GM12891 (cell line): ENCODE data around the gene CBR1.
"Not testable (repeated sequence)": the region's sequence is repeated elsewhere in the genome, so short reads cannot be mapped to it uniquely, and the experiment has no call there.

ENCODE experiments used
- DNase-seq: peaks from one replicate; pipeline ENCODE4 v3.0.0; 2011; ENCODE audit warnings: low spot score; ENCODE audit not compliant: insufficient read length
- FAIRE-seq: peaks from 2 replicates; lab custom pipeline; 2011; peaks lifted over from hg19 to GRCh38; lab: Jason Lieb, UNC
- PAX5 ChIP-seq: IDR thresholded peaks from 2 replicates; pipeline ENCODE4 v1.6.1; 2011; ENCODE audit warnings: low read length, moderate library complexity, mild to moderate bottlenecking; ENCODE audit not compliant: insufficient read depth, severe bottlenecking
- POLR2A ChIP-seq: IDR thresholded peaks from 2 replicates; pipeline ENCODE4 v1.6.1; 2011; ENCODE audit warnings: low read depth, low read length, control low read depth
- POLR2AphosphoS5 ChIP-seq: IDR thresholded peaks from 2 replicates; pipeline ENCODE4 v1.6.1; 2011; ENCODE audit warnings: low read depth, low read length, control low read depth
- POU2F2 ChIP-seq: IDR thresholded peaks from 2 replicates; pipeline ENCODE4 v1.6.1; 2011; ENCODE audit warnings: low read depth, mild to moderate bottlenecking, control low read depth, low read length, moderate library complexity
- SPI1 ChIP-seq: IDR thresholded peaks from 2 replicates; pipeline ENCODE4 v1.6.1; 2011; ENCODE audit warnings: low read depth, low read length, control low read depth
- TAF1 ChIP-seq: IDR thresholded peaks from 2 replicates; pipeline ENCODE4 v1.6.1; 2011; ENCODE audit warnings: low read depth, low read length, control low read depth

The CBR1 gene

DNA sequence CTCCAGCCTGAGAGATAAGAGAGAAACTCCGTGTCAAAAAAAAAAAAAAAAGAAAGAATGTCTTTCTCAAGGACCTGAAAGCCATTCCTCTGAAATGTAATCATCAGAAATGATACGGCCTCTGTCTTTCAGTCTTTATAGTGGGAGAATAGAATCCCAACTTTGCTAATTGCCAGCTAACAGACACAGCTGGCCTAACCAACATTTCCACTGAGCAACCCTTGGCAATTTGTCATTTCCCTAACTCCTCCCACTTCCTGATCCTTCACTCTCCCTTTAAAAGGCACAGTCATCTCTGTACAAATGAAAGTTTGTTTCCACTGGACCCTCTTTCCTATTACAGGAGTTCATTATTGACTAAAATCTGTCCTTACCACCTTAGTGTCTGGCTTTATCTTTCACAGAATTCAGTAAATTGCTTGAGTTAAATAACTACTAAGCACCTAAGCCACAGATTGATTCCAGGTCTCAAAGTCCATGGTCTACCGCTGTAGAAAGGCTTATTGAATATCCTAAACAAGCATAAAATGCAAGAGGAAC, 4.3 kb upstream of the CBR1 start:
- TF ChIP-seq PAX5: no peak
- no peak for TF ChIP-seq TAF1
- no peak for TF ChIP-seq POLR2AphosphoS5
- no peak for TF ChIP-seq POLR2A
- TF ChIP-seq SPI1: no peak
- TF ChIP-seq POU2F2: no peak
- DNase-seq (no peak), FAIRE-seq (no peak)

DNA sequence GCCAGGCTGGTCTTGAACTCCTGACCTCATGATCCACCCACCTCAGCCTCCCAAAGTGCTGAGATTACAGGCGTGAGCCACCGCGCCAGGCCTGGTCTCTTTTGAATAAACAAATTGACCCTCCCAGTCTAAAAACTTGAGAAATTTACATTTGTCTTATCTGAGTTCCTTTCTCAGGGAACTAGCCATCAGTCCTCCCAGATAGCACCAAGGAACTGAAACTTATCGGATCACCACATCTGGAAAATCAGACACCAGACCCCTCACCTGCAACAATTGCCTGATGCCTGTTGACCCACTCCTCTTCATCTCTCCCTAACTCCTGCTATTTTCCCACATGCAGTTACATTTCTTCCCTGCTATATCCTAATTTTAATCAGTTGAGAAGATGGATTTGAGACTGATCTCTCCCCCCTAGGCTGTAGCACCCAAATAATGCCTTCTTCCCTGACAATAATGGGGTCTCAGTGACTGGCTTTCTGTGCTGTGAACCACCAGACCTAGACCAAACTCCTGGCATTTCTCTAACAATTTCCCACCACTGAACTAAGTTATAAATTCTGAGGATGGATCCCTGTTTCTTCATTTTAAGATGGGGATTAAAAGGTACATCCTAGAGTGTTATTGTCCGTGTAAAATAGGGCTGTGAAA, 951 bp upstream of the CBR1 start:
- FAIRE-seq (no peak), DNase-seq (no peak)
- TF ChIP-seq POU2F2 (no peak), POLR2A (no peak), POLR2AphosphoS5 (no peak), TAF1 (no peak), SPI1 (no peak), PAX5 (no peak)

DNA sequence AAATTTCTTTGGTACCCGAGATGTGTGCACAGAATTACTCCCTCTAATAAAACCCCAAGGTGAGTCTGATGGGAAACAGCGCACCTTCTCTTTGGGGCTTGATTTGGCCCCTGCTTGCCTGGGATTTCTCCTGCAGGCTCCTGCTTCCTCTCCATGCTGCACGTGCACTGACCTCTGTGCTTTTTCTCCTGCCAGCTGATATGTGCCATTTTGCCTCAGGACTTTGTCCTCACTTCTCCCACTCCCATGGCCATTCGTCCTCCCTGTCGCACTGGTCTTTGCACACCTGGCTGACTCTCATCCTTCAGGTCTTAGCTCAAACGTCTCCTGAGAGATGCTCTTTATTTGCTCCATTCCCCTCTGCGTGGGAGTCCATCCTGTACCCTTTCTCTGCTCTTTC, 1.2 kb downstream of the CBR1 start:
- FAIRE-seq: no peak
- no peak for DNase-seq
- TF ChIP-seq POLR2A (no peak), POLR2AphosphoS5 (no peak), PAX5 (no peak), SPI1 (no peak), POU2F2 (no peak), TAF1 (no peak)

DNA sequence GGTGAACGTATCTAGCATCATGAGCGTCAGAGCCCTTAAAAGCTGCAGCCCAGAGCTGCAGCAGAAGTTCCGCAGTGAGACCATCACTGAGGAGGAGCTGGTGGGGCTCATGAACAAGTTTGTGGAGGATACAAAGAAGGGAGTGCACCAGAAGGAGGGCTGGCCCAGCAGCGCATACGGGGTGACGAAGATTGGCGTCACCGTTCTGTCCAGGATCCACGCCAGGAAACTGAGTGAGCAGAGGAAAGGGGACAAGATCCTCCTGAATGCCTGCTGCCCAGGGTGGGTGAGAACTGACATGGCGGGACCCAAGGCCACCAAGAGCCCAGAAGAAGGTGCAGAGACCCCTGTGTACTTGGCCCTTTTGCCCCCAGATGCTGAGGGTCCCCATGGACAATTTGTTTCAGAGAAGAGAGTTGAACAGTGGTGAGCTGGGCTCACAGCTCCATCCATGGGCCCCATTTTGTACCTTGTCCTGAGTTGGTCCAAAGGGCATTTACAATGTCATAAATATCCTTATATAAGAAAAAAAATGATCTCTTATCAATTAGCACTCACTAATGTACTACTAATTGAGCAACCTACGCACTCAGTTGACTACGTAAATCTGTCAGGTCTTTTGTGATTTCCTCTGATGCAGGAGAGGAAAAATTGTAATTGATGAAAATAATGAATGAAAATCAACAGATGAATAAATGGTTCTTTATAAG, 2.8 kb downstream of the CBR1 start:
- FAIRE-seq: no peak
- DNase-seq: no peak
- no peak for TF ChIP-seq PAX5
- TF ChIP-seq POU2F2: no peak
- no peak for TF ChIP-seq POLR2A
- TF ChIP-seq TAF1: no peak
- no peak for TF ChIP-seq POLR2AphosphoS5
- no peak for TF ChIP-seq SPI1

DNA sequence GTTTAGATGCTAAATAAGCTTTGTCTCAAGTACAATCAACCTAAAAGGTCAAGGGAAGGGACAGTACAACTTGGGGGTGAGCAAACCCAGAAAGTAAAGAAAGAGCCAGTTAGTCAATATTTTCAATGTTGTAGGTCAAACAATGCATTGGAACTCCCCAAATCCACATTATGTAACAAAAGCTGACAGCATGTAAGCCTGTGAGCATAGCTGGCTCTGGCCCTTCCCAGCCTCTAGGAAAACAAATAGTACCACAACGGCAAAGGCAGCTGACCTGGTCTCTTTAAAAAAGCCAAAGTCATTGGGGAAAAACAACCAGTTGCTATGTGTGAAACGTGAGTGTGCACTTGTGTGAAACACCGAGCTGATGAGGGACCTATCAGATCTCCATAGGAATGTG, 3.4 kb downstream of the CBR1 start:
- TF ChIP-seq POLR2AphosphoS5: no peak
- no peak for TF ChIP-seq PAX5
- no peak for TF ChIP-seq TAF1
- TF ChIP-seq POLR2A: no peak
- TF ChIP-seq SPI1: no peak
- no peak for TF ChIP-seq POU2F2
- FAIRE-seq (no peak), DNase-seq (no peak)

GRCh38 chr21:36073911-36074310, 4.1 kb downstream of the CBR1 start:
- not testable (repeated sequence) for FAIRE-seq, DNase-seq

- DNase-seq (no peak), FAIRE-seq (no peak)
- TF ChIP-seq SPI1 (no peak), POU2F2 (no peak), POLR2AphosphoS5 (no peak), POLR2A (no peak), PAX5 (no peak), TAF1 (no peak)
Observed at GRCh38 chr21:36075171-36075570, 5.3 kb downstream of the CBR1 start.

- TF ChIP-seq POU2F2: no peak
- TF ChIP-seq POLR2AphosphoS5: no peak
- TF ChIP-seq SPI1: no peak
- FAIRE-seq (no peak), DNase-seq (no peak)
Observed at GRCh38 chr21:36075953-36076352, 6.1 kb downstream of the CBR1 start.

DNA sequence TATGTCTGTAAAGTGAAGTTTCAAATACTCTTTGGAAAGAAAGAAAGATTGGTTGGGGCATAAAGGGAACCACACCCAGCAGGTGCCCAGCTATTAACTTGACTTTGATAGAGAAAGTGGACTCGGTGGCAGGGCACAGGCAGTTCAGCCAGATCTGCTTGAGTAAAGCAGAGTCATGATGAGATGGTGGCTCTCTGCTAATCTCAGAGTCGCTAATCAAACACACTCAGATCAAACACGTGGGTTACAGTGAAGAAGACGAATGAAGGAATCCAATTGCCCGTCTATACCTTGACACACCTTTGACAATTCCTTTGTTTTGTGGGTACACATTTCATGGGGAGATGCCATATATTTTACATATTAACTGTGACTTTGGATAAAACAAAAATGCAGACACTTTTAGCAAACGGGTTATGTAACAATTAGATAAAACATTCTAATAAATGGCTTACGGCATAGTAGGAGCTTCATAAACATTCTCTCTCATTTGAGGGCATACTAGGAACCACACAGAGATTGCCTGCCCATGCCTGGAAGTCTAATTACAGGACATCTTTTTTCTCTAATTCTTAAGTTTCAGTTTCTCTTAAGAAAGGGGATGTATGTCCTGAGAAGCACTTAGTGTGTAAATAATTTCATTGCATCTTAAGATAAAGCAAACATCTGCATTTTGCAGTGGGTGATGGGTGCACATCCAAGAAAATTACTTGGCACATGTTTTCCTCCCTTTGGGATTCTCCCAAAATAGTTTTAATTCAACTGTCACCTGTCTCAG, 7.2 kb downstream of the CBR1 start:
- FAIRE-seq (peak; percentile 63), DNase-seq (no peak)
- TF ChIP-seq SPI1 (no peak), POLR2AphosphoS5 (no peak), PAX5 (no peak), POLR2A (no peak), POU2F2 (no peak), TAF1 (no peak)

DNA sequence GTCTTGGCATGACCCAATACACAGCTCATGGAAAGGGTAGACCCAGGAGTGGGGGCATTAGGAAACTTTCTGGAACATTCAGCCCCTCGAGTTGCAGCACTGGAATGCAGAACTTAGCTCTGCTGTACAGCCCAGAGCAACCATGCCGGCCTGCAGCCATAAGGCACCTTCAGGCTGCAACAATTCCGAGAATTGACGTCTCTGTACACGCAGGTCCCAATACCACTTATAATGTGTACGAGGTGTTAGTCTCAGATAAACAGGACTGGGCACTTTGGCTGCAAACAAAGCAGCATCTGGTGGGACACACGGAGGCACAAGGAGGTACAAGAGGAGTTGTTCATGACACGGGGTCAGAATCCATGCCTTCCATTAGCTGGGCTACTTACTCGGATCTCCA, 7.9 kb downstream of the CBR1 start:
- peak; percentile 41 for FAIRE-seq

More for the DNA sequence above, 7.9 kb downstream of the CBR1 start:
- TF ChIP-seq POLR2A (no peak), TAF1 (no peak), PAX5 (no peak), POLR2AphosphoS5 (no peak), POU2F2 (no peak)
- DNase-seq: no peak
